Prostate gland (tissue), 2 donors: ENCODE data around the gene GMPR. TPM values are rescaled to one million over a fixed set of nuclear protein-coding genes. Genes with fewer than 3 reads are reported as not detected.

ENCODE experiments used
- DNase-seq: peaks from one replicate; pipeline ENCODE4 v3.0.0-alpha.2; 2019; ENCODE audit warnings: low spot score
- H3K27ac ChIP-seq, 2 donors: fragments of 200-600 bp; sonication (generic); 2 replicates each; pipeline ENCODE4 v1.5.1; 2017 to 2019
- H3K27me3 ChIP-seq: fragments of 200-600 bp; sonication (generic); replicated peaks from 2 replicates; pipeline ENCODE4 v1.5.1; 2019; ENCODE audit not compliant: insufficient read depth
- H3K36me3 ChIP-seq, 2 donors: fragments of 200-600 bp; sonication (generic); 1 replicate in 1 of 2; 2 replicates in 1 of 2; pipeline versions ENCODE4 v1.5.1 to v1.8.1; 2017 to 2019
- H3K4me1 ChIP-seq: fragments of 200-600 bp; sonication (generic); replicated peaks from 2 replicates; pipeline ENCODE4 v1.5.1; 2019
- H3K4me3 ChIP-seq, 2 donors: fragments of 200-600 bp; sonication (generic); 2 replicates each; pipeline ENCODE4 v1.5.1; 2017 to 2019
- H3K9me3 ChIP-seq: fragments of 200-600 bp; sonication (generic); 2 replicates; pipeline ENCODE4 v1.5.1; 2017
- CTCF ChIP-seq, 4 experiments: fragments of 200-600 bp in 2 of 4; fragments of 450-650 bp in 2 of 4; sonication (generic) in 2 of 4; IDR thresholded peaks; 1 replicate in 3 of 4; 2 replicates in 1 of 4; pipeline ENCODE4 v1.5.1; 2016 to 2019; ENCODE audit warnings: antibody characterized with exemption in 4 of 4, mild to moderate bottlenecking in 2 of 4, moderate library complexity in 2 of 4
- POLR2A ChIP-seq: fragments of 450-650 bp; IDR thresholded peaks from one replicate; pipeline ENCODE4 v1.6.1; 2016; ENCODE audit warnings: antibody characterized with exemption, mild to moderate bottlenecking
- POLR2AphosphoS5 ChIP-seq: sonication (generic); formaldehyde crosslinking; IDR thresholded peaks from one replicate; pipeline ENCODE4 v1.6.1; 2017; ENCODE audit warnings: antibody characterized with exemption
- WGBS: methylation state at CpG from one replicate; pipeline ENCODE4 v1.1.5; 2018; 5-methylcytosine and 5-hydroxymethylcytosine counted together
- intact Hi-C: fragments of 100-400 bp; cut with DNase I; formaldehyde crosslinking; loops from one replicate; pipeline ENCODE4 v1.14.2; 2022
- total RNA-seq, 2 donors: library from RNA; depleted of rRNA; stranded (reverse); fragments of >200 nt; gene quantifications; one replicate each; pipeline ENCODE4 v1.1.0, GENCODE V29; 2016

Gene GMPR
- total RNA-seq, 2 donors from 2014 or later, result 228 to 266 TPM

- TF ChIP-seq POLR2A (no peak), CTCF (IDR thresholded peaks at IDR 0.05) (no peak), POLR2AphosphoS5 (no peak)
- no peaks in the 10 kb centered on the region for H3K9me3 ChIP-seq
- H3K27ac ChIP-seq, result no peak overlapping the region
- no peak for DNase-seq
- H3K4me1 ChIP-seq, result no peaks in the 10 kb centered on the region
- no peaks in the 10 kb centered on the region for H3K27me3 ChIP-seq
- WGBS, result 95% methylated on average over 34 of the region's 34 CpGs
- no peak overlapping the region for H3K4me3 ChIP-seq
- intact Hi-C loops, result no loop called here
- peaks cover 0 to 13% of the 10 kb centered on the region in 2 donors for H3K36me3 ChIP-seq
These were observed 89.5 kb downstream of the GMPR start for GRCh38 chr6:16327777-16328325.

- Histone ChIP-seq H3K27me3 (no peaks in the 10 kb centered on the region), H3K27ac (no peak overlapping the region), H3K36me3 (peaks cover 0 to 13% of the 10 kb centered on the region in 2 donors), H3K4me1 (no peaks in the 10 kb centered on the region), H3K9me3 (no peaks in the 10 kb centered on the region), H3K4me3 (no peak overlapping the region)
- WGBS, result 63% methylated on average over 6 of the region's 6 CpGs
- intact Hi-C loops, result no loop called here
- no peak for TF ChIP-seq POLR2AphosphoS5
- no peak for TF ChIP-seq CTCF (IDR thresholded peaks at IDR 0.05)
- no peak for TF ChIP-seq POLR2A
- DNase-seq, result no peak
These were observed 90.8 kb downstream of the GMPR start for GRCh38 chr6:16329233-16329632.

- Histone ChIP-seq H3K4me3 (no peak overlapping the region), H3K36me3 (peaks cover 0 to 13% of the 10 kb centered on the region in 2 donors), H3K27ac (peak overlapping the region in 1 of 2 donors; percentile 41), H3K9me3 (no peaks in the 10 kb centered on the region), H3K27me3 (no peaks in the 10 kb centered on the region), H3K4me1 (no peaks in the 10 kb centered on the region)
- intact Hi-C loops, result loop anchor here (2.0 to 10.0 kb wide), 4 partner anchors 173 to 756 kb away; no protein-coding TSS in a partner anchor
- peak; percentile 53 for DNase-seq
- 25% methylated on average over 11 of the region's 11 CpGs for WGBS
- peak; percentile 85 to 88 (median 86) for TF ChIP-seq CTCF (IDR thresholded peaks at IDR 0.05)
- TF ChIP-seq POLR2A, result no peak
- peak; percentile 18 for TF ChIP-seq POLR2AphosphoS5
These were observed 93.2 kb downstream of the GMPR start for GRCh38 chr6:16331384-16332174.

GRCh38 chr6:16332175-16332542 lies 93.8 kb downstream of the GMPR start:
- peaks cover 0 to 8% of the 10 kb centered on the region in 2 donors for H3K36me3 ChIP-seq
- TF ChIP-seq CTCF (IDR thresholded peaks at IDR 0.05) (peak; percentile 84 to 96 (median 92)), POLR2AphosphoS5 (peak; percentile 69), POLR2A (no peak)
- no peaks in the 10 kb centered on the region for H3K4me1 ChIP-seq
- intact Hi-C loops, result loop anchor here (5.0 to 10.0 kb wide), 3 partner anchors 173 to 755 kb away; no protein-coding TSS in a partner anchor
- peak; percentile 83 for DNase-seq
- 10% methylated on average over 7 of the region's 7 CpGs for WGBS
- H3K4me3 ChIP-seq, result no peak overlapping the region
- H3K27ac ChIP-seq, result peak overlapping the region in 1 of 2 donors; percentile 41
- H3K27me3 ChIP-seq, result no peaks in the 10 kb centered on the region
- H3K9me3 ChIP-seq, result no peaks in the 10 kb centered on the region
